Measurements from ENCODE around the gene SPSB1. TPM values are rescaled to one million over a fixed set of nuclear protein-coding genes. Genes with fewer than 3 reads are reported as not detected.

SPSB1 gene
- total RNA-seq, 1 experiment from 2014 or later: 4.3 TPM

- TF ChIP-seq ATF2 (CRISPR knock-in tag; IDR thresholded peaks at IDR 0.05; ENCODE audit: borderline replicate concordance, low read depth): no peak
These were observed 28.5 kb upstream of the SPSB1 start (continued) for GRCh38 chr1:9263984-9264872.

GRCh38 chr1:9265037-9265436, 27.7 kb upstream of the SPSB1 start:
- POLR2A ChIA-PET: no interaction called here
- ATAC-seq (no peak), DNase-seq (ENCODE audit: low spot score) (no peak)
- Mint-ChIP-seq H3K4me1 (peaks cover 1% of the 10 kb centered on the region; the same call in 1 of the 2 replicates), H3K36me3 (peaks cover 5% of the 10 kb centered on the region), H3K27ac (no peak overlapping the region), H3K9me3 (peaks cover 11% of the 10 kb centered on the region), H3K27me3 (ENCODE audit: low read depth) (no peaks in the 10 kb centered on the region), H3K4me3 (no peak overlapping the region)
- CTCF ChIA-PET: interaction anchor here (0.5 to 3.0 kb wide), 5 partner anchors 14 to 226 kb away, joined by 5 to 43 read pairs (median 7); no protein-coding TSS in a partner anchor
- TF ChIP-seq ELF4 (CRISPR knock-in tag; IDR thresholded peaks at IDR 0.05; ENCODE audit: low read depth): no peak
- TF ChIP-seq ZNF281 (CRISPR knock-in tag; IDR thresholded peaks at IDR 0.05): no peak
- TF ChIP-seq JAZF1 (CRISPR knock-in tag; IDR thresholded peaks at IDR 0.05): no peak
- no peak for TF ChIP-seq NR3C1 (CRISPR knock-in tag; conservative IDR thresholded peaks at IDR 0.05; ENCODE audit: low read depth)
- no peak for TF ChIP-seq TP53 (CRISPR knock-in tag; IDR thresholded peaks at IDR 0.05)
- no peak for TF ChIP-seq USF1 (CRISPR knock-in tag; IDR thresholded peaks at IDR 0.05)
- no peak for TF ChIP-seq ATF2 (CRISPR knock-in tag; IDR thresholded peaks at IDR 0.05; ENCODE audit: borderline replicate concordance, low read depth)
- TF ChIP-seq ZNF425 (CRISPR knock-in tag; conservative IDR thresholded peaks at IDR 0.05): no peak
- no peak for TF ChIP-seq ZNF317 (CRISPR knock-in tag; IDR thresholded peaks at IDR 0.05; ENCODE audit: borderline replicate concordance, low read depth)
- no peak for TF ChIP-seq E2F1 (CRISPR knock-in tag; IDR thresholded peaks at IDR 0.05)
- no peak for TF ChIP-seq CTCF (IDR thresholded peaks at IDR 0.05)
- no peak for TF ChIP-seq ZNF416 (CRISPR knock-in tag; IDR thresholded peaks at IDR 0.05)
- TF ChIP-seq NR1H2 (CRISPR knock-in tag; IDR thresholded peaks at IDR 0.05): no peak
- no peak for TF ChIP-seq HMGA2 (CRISPR knock-in tag; IDR thresholded peaks at IDR 0.05)
- no peak for TF ChIP-seq ZBTB43 (CRISPR knock-in tag; IDR thresholded peaks at IDR 0.05)
- TF ChIP-seq IRF2 (CRISPR knock-in tag; IDR thresholded peaks at IDR 0.05; ENCODE audit: borderline replicate concordance, low read depth): no peak
- TF ChIP-seq ZNF396 (CRISPR knock-in tag; IDR thresholded peaks at IDR 0.05; ENCODE audit: borderline replicate concordance): no peak
- no peak for TF ChIP-seq MLX (CRISPR knock-in tag; IDR thresholded peaks at IDR 0.05)
- TF ChIP-seq NFYB (CRISPR knock-in tag; conservative IDR thresholded peaks at IDR 0.05; ENCODE audit: low read depth): no peak
